ENCODE measurements around the gene PREX1.

Gene PREX1

GRCh38 chr20:48819821-48820648 lies 7.8 kb downstream of the PREX1 start:
- DNase-seq = no peak
- Histone ChIP-seq H3K27ac (no peak overlapping the region), H3K27me3 (replicated peaks) (no peaks in the 10 kb centered on the region), H3K36me3 (replicated peaks) (no peaks in the 10 kb centered on the region), H3K4me3 (ENCODE audit: low read depth, low read length) (no peak overlapping the region)
- TF ChIP-seq, protein P1, sequence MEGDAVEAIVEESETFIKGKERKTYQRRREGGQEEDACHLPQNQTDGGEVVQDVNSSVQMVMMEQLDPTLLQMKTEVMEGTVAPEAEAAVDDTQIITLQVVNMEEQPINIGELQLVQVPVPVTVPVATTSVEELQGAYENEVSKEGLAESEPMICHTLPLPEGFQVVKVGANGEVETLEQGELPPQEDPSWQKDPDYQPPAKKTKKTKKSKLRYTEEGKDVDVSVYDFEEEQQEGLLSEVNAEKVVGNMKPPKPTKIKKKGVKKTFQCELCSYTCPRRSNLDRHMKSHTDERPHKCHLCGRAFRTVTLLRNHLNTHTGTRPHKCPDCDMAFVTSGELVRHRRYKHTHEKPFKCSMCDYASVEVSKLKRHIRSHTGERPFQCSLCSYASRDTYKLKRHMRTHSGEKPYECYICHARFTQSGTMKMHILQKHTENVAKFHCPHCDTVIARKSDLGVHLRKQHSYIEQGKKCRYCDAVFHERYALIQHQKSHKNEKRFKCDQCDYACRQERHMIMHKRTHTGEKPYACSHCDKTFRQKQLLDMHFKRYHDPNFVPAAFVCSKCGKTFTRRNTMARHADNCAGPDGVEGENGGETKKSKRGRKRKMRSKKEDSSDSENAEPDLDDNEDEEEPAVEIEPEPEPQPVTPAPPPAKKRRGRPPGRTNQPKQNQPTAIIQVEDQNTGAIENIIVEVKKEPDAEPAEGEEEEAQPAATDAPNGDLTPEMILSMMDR (IDR thresholded peaks at IDR 0.05; ENCODE audit: low read depth, low read length, missing control alignments) = no peak
- in situ Hi-C loops (cut with HindIII; ENCODE audit: low pct_ligation_motif_present, low sequenced_read_pairs) = no loop called here

DNA sequence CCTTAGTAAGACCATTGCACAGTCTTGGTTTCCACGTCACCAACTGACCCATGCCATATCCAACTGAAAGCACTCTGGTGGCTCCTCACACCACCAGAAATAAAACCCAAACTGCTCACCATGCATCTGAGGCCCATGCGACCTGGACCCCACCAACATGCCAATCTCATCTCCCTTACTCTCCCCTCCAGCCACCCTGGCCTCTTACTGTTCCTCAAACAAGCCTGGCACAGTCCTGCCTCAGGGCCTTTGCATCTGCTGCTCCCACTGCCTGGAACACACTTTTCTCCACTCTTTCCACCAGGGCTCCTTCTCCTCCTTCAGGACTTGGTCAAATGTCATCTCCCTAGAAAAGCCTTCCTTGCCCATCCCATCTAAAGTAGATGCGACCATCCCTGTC lies 8.7 kb downstream of the PREX1 start:
- Histone ChIP-seq H3K4me3 (ENCODE audit: low read depth, low read length) (no peak overlapping the region), H3K27ac (no peak overlapping the region), H3K36me3 (replicated peaks) (no peaks in the 10 kb centered on the region), H3K27me3 (replicated peaks) (no peaks in the 10 kb centered on the region)
- in situ Hi-C loops (cut with HindIII; ENCODE audit: low pct_ligation_motif_present, low sequenced_read_pairs) = no loop called here
- no peak for DNase-seq
- TF ChIP-seq, protein P1 (IDR thresholded peaks at IDR 0.05; ENCODE audit: low read depth, low read length, missing control alignments) = no peak

DNA sequence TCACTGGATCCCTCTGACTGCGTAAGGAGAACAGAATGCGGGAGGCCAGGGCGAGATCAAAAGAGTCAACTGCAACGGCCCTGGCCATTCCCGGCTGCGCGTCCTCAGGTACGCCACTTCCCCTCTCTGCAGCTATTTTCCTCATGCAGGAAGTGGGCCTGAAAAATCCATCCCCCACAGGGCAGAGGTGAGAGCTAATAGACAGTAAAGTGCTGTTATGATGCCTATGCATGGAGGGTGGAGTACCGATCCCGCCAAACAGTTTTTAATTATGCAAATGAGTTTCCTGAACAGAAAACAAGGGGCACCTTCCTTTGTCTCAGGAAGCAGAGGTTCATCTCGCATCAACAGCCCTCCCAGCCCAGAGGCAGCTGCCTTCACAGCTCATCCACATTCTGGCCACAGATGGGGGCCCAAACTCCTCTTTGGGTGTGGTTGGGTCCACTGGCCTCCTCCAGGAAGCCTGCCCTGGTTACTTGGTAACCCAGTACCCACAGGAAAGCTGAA lies 9.3 kb downstream of the PREX1 start:
- TF ChIP-seq, protein P1 (IDR thresholded peaks at IDR 0.05; ENCODE audit: low read depth, low read length, missing control alignments) = no peak
- Histone ChIP-seq H3K4me3 (ENCODE audit: low read depth, low read length) (no peak overlapping the region), H3K27me3 (replicated peaks) (no peaks in the 10 kb centered on the region), H3K36me3 (replicated peaks) (no peaks in the 10 kb centered on the region), H3K27ac (no peak overlapping the region)
- no peak for DNase-seq
- in situ Hi-C loops (cut with HindIII; ENCODE audit: low pct_ligation_motif_present, low sequenced_read_pairs) = no loop called here

DNA sequence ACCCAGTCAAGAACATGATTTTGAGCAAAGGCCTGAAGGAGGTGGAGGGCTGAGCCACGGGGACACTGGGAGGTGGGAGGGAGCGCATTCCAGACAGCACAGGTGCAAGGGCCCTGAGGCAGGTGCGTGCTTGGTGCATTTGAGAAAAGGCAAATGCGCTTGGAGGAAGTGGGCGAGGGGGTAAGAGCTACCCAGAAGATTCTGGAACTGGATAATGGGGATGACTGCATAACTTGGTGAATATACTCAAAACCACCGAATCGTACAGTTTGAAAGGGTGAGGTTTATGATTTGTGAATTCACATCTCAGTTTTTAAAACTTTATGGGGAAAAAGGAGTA lies 9.8 kb downstream of the PREX1 start:
- Histone ChIP-seq H3K36me3 (replicated peaks) (no peaks in the 10 kb centered on the region), H3K27me3 (replicated peaks) (no peaks in the 10 kb centered on the region), H3K4me3 (ENCODE audit: low read depth, low read length) (no peak overlapping the region), H3K27ac (no peak overlapping the region)
- DNase-seq = no peak
- in situ Hi-C loops (cut with HindIII; ENCODE audit: low pct_ligation_motif_present, low sequenced_read_pairs) = no loop called here
- TF ChIP-seq, protein P1 (IDR thresholded peaks at IDR 0.05; ENCODE audit: low read depth, low read length, missing control alignments) = no peak

- Histone ChIP-seq H3K36me3 (replicated peaks) (no peaks in the 10 kb centered on the region), H3K27ac (no peak overlapping the region), H3K27me3 (replicated peaks) (no peaks in the 10 kb centered on the region), H3K4me3 (ENCODE audit: low read depth, low read length) (no peak overlapping the region)
- in situ Hi-C loops (cut with HindIII; ENCODE audit: low pct_ligation_motif_present, low sequenced_read_pairs) = no loop called here
- TF ChIP-seq, protein P1 (IDR thresholded peaks at IDR 0.05; ENCODE audit: low read depth, low read length, missing control alignments) = no peak
- no peak for DNase-seq
These were observed 10.3 kb downstream of the PREX1 start for GRCh38 chr20:48817367-48818030.
